Neutrophil (primary cell): Measurements from ENCODE around the gene FAM229A.

Experiments
- H3K27ac ChIP-seq: fragments of 200-600 bp; sonication (generic); 2 replicates; pipeline ENCODE4 v1.5.1; 2016; ENCODE audit warnings: mild to moderate bottlenecking, moderate library complexity
- H3K27me3 ChIP-seq: fragments of 200-600 bp; sonication (generic); 2 replicates; pipeline ENCODE4 v1.6.0; 2016; ENCODE audit warnings: mild to moderate bottlenecking
- H3K36me3 ChIP-seq: fragments of 200-600 bp; sonication (generic); 2 replicates; pipeline ENCODE4 v1.5.1; 2017
- H3K4me1 ChIP-seq, 2 experiments: fragments of 200-600 bp in 1 of 2; sonication (generic) in 1 of 2; 1 replicate in 1 of 2; 2 replicates in 1 of 2; pipeline versions ENCODE4 v1.5.1 to v1.6.1; 2013 to 2016; ENCODE audit warnings: low read depth in 1 of 2, low read length in 1 of 2, mild to moderate bottlenecking in 1 of 2, moderate library complexity in 1 of 2; ENCODE audit not compliant: control insufficient read depth in 1 of 2, insufficient read depth in 1 of 2
- H3K4me3 ChIP-seq, 2 experiments: fragments of 200-600 bp in 1 of 2; sonication (generic) in 1 of 2; 1 replicate in 1 of 2; 2 replicates in 1 of 2; pipeline ENCODE4 v1.5.1; 2013 to 2016; ENCODE audit warnings: low read depth in 1 of 2, low read length in 1 of 2, mild to moderate bottlenecking in 1 of 2, moderate library complexity in 1 of 2
- H3K9me3 ChIP-seq: fragments of 200-600 bp; sonication (generic); 2 replicates; pipeline ENCODE4 v1.5.1; 2016
- CTCF ChIP-seq: fragments of 200-600 bp; sonication (generic); IDR thresholded peaks from 2 replicates; pipeline ENCODE4 v1.5.1; 2016; ENCODE audit warnings: antibody characterized with exemption

Gene FAM229A

GRCh38 chr1:32353886-32354570 is 8.3 kb downstream of the FAM229A start:
- no peak for TF ChIP-seq CTCF
- H3K36me3 ChIP-seq: no peaks in the 10 kb centered on the region
- H3K4me1 ChIP-seq: peaks cover 34 to 35% of the 10 kb centered on the region in 2 experiments
- H3K27ac ChIP-seq: no peak overlapping the region
- H3K27me3 ChIP-seq: peaks cover 15% of the 10 kb centered on the region
- no peaks in the 10 kb centered on the region for H3K9me3 ChIP-seq
- H3K4me3 ChIP-seq: no peak overlapping the region

- H3K9me3 ChIP-seq: no peaks in the 10 kb centered on the region
- no peaks in the 10 kb centered on the region for H3K36me3 ChIP-seq
- no peak overlapping the region for H3K27ac ChIP-seq
- no peak for TF ChIP-seq CTCF
- H3K4me3 ChIP-seq: no peak overlapping the region
- peaks cover 40 to 41% of the 10 kb centered on the region in 2 experiments for H3K4me1 ChIP-seq
- H3K27me3 ChIP-seq: peaks cover 12% of the 10 kb centered on the region
These were observed 8.9 kb downstream of the FAM229A start for GRCh38 chr1:32353431-32353830.

GRCh38 chr1:32352831-32353383 is 9.4 kb downstream of the FAM229A start:
- no peak for TF ChIP-seq CTCF
- Histone ChIP-seq H3K4me3 (no peak overlapping the region), H3K9me3 (no peaks in the 10 kb centered on the region)

GRCh38 chr1:32352239-32352745 is 10.0 kb downstream of the FAM229A start:
- Histone ChIP-seq H3K27ac (peak overlapping the region; percentile 96), H3K4me1 (peaks cover 48 to 50% of the 10 kb centered on the region in 2 experiments), H3K9me3 (no peaks in the 10 kb centered on the region), H3K36me3 (no peaks in the 10 kb centered on the region), H3K4me3 (peak overlapping the region; percentile 68 to 80), H3K27me3 (peaks cover under 1% of the 10 kb centered on the region)
- no peak for TF ChIP-seq CTCF

More at GRCh38 chr1:32352831-32353383, 9.4 kb downstream of the FAM229A start:
- H3K27me3 ChIP-seq: peaks cover 6% of the 10 kb centered on the region
- H3K36me3 ChIP-seq: no peaks in the 10 kb centered on the region
- no peak overlapping the region for H3K27ac ChIP-seq
- peaks cover 45 to 47% of the 10 kb centered on the region in 2 experiments for H3K4me1 ChIP-seq

GRCh38 chr1:32351399-32352238 is 10.7 kb downstream of the FAM229A start:
- Histone ChIP-seq H3K27ac (peak overlapping the region; percentile 96), H3K36me3 (no peaks in the 10 kb centered on the region), H3K27me3 (no peaks in the 10 kb centered on the region), H3K9me3 (no peaks in the 10 kb centered on the region), H3K4me3 (peak overlapping the region; percentile 68 to 80), H3K4me1 (peaks cover 48 to 50% of the 10 kb centered on the region in 2 experiments)
- peak; percentile 42 for TF ChIP-seq CTCF
